ENCODE results near the gene LCN6.

DNA sequence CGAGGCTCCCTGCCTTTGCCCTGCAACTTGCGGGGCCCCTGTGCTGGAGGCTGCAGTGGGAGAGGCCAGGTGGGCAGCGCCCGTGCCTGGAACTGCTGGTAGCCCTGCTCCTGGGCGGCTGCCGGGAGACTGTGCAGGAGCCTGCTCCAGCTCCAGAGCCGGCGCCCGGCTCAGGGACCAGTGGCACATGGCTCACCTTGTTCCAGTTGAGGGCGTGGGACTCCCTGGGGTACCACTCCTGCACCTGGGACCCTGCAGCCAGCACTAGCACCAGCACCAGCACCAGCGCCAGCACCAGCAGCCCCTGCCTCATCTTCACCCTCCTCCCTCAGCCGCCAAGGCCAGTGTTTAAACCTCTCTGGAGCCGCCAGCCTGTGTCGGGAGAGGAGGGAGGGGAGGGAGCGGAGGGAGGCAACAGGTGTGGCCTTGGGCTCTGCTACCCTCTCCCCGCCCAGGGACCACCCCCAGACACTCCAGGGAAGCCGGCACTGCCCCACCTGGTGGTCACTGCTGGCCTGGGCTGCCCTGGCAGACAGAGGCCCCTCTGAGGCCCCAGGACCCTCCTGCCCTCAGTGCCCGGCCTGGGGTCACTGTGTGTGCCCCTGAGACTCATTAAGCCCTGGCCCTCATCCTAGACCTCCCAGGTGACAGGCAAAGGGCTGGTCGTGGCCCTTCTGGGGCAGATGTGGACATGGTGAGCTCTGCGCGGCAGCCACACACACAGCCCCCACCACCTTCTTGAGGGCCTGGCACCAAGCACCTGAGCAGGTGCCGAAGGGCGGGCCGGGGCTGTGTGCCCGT, 5.5 kb downstream of the LCN6 start, which contains the start of gene LCN10:
- TF ChIP-seq, protein P1, sequence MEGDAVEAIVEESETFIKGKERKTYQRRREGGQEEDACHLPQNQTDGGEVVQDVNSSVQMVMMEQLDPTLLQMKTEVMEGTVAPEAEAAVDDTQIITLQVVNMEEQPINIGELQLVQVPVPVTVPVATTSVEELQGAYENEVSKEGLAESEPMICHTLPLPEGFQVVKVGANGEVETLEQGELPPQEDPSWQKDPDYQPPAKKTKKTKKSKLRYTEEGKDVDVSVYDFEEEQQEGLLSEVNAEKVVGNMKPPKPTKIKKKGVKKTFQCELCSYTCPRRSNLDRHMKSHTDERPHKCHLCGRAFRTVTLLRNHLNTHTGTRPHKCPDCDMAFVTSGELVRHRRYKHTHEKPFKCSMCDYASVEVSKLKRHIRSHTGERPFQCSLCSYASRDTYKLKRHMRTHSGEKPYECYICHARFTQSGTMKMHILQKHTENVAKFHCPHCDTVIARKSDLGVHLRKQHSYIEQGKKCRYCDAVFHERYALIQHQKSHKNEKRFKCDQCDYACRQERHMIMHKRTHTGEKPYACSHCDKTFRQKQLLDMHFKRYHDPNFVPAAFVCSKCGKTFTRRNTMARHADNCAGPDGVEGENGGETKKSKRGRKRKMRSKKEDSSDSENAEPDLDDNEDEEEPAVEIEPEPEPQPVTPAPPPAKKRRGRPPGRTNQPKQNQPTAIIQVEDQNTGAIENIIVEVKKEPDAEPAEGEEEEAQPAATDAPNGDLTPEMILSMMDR (IDR thresholded peaks at IDR 0.05) = peak in 1 of 3 experiments; percentile 25
- TF ChIP-seq POLR2A (IDR thresholded peaks at IDR 0.05) = no peak

Measured in testis (tissue), 2 donors.